ENCODE measurements around the gene HBE1.

DNA sequence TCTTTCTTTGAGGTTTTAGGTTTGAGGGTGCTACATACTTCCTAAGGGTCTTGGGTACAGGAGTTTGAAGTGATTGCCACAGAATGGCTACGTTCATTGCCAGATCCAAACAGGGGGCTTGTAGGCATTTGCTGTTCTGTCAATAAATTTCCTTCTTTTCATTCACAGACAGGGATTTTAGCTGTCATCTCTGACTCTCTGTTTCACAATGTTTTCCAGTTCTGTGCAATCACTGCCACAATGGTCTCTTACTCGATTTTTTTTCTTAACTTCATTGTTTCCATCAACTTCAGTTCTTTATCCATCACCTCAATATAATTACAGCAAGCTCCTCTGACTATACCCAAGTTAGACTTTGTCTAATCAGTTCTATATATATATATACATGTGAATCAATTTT is 29.3 kb downstream of the HBE1 start:
- TF ChIP-seq, protein P1, sequence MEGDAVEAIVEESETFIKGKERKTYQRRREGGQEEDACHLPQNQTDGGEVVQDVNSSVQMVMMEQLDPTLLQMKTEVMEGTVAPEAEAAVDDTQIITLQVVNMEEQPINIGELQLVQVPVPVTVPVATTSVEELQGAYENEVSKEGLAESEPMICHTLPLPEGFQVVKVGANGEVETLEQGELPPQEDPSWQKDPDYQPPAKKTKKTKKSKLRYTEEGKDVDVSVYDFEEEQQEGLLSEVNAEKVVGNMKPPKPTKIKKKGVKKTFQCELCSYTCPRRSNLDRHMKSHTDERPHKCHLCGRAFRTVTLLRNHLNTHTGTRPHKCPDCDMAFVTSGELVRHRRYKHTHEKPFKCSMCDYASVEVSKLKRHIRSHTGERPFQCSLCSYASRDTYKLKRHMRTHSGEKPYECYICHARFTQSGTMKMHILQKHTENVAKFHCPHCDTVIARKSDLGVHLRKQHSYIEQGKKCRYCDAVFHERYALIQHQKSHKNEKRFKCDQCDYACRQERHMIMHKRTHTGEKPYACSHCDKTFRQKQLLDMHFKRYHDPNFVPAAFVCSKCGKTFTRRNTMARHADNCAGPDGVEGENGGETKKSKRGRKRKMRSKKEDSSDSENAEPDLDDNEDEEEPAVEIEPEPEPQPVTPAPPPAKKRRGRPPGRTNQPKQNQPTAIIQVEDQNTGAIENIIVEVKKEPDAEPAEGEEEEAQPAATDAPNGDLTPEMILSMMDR (IDR thresholded peaks at IDR 0.05), result no peak
- no peak for TF ChIP-seq POLR2A (IDR thresholded peaks at IDR 0.05)
